Iris pigment epithelial cell (primary cell): ENCODE measurements around the gene ARGLU1.

Experiments
- DNase-seq: peaks from one replicate; pipeline ENCODE4 v3.0.0-alpha.2; 2011; ENCODE audit warnings: low read depth

Gene ARGLU1

DNA sequence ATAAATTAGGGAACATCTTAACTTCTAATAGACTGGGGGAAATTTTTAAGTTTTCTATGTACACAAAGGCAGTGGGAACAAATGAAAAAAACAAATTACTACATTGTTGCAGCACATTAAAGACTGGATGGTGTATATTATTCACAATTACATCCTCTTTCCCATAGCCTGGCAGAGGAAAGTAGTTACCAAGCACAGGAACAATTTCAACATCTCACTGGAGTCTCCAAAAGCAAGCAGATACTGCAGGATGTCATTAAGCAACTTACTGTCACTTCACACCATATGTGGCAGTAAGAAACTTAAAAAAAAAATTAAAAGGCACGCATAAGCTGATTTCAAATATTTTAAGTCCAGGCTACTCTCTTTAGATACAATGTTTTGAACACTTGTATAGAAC is 26.1 kb downstream of the ARGLU1 start:
- no peak for DNase-seq

DNA sequence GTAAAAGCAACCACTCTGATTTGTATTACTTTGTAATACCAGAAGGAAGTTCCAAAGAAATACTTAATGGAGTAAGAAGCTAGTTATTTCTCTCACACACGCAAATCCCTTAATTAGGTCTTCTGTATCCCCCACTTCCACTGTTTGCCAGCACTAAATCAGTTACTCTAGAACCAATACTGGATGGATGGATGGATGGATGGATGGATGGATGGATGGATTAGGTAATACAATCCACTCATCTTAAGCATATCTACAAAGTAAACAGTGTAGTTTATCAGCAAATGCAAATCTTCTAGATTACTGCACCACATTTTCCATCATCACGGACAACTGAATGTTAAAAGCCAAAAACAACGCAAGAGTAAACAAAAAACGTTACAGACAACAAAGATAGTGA is 27.3 kb downstream of the ARGLU1 start:
- DNase-seq: no peak

DNA sequence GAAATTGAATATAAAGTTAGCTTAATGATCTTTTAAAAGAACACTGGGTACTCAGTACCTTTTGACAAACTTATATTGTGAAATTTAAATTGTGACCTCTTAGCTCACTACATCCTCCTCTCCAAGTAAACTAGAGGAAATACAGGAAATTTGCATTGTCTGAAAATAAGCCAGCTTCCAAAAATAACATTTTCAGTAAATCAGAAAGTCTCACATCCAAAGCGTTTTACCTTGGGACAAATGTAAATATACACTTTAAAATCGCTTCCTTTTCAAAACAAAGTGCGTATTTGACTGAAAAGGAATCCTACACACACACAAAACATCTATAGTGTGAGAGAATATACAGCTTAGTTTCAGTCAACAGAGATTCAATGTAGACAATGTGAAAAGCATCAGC is 30.4 kb downstream of the ARGLU1 start:
- DNase-seq: no peak

DNA sequence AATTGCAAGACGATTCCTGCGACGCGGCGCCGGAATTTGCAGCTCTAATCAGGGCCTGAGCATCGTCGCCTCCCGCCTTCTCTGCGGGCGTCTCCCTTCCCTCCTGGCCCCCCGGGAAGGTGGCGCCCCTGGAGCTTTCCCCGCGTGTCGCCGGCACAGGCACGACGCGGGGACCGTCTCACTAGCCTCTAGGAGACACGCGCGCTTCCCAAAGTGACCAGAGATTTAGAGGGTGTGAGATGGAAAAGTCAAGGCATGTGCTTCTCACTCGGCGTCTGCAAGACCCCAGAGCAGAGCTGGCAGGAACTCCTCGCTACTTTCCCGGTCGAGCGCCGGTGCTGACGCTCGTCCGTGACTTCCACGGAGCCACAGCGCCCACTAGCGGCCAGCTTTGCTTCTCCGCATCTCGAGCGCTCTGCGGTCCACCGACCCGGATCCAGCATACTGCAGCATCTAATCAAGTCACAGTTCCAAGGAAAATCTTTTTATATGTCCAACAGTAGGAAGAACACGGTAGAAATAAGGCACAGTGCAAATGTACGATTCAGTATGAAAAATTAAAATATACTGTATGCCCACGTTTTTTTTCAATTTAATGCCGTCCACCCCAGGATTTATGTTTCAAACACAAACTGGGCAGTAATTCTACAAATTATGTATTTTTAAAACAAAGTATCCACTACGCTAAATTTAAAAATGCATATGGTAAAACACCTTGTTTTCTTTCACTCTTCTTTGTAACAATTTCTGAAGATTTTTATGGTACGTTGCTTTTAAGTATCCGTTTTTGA is 31.5 kb downstream of the ARGLU1 start:
- DNase-seq: peak; percentile 88

DNA sequence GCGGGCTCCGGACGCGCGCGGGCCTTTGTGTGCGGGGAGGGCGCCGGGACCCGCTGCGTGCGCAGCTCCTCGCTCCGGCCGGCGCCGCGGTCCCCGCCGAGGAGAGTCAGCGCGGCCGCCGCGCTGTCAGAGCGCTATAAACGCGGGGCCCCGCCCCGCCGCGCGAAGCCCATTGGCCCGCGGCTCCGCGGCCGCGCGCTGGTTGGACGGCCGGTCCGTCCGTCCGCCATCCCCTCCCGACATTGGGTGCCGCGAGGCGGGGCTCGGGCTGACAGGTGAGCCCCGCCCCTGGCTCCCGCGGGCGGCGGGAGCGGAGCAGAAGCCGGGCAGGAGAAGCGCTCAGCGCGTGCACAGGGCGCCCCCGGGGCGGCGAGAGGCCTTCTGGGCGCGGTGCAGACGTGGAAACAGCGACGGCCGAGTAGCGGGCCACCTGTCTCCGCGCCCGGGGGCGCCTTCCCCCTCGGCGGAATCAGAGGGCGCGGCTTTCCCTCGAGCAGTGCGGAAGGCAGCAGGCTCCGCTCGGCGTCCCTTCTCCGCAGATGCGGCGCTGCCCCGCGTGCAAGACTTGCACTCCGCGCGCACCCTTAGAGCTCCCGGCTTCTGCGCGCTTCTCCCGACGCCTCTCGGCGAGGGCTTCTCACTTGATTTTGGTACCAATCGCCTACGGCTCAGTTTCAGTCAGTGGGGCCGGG is 32.2 kb downstream of the ARGLU1 start, which contains the start of gene EFNB2:
EFNB2 (minus strand) TSS at position 111 of the 692 bp plus-strand sequence. CDS start 698 bp downstream, outside the sequence.
- peak; percentile 95 for DNase-seq

DNA sequence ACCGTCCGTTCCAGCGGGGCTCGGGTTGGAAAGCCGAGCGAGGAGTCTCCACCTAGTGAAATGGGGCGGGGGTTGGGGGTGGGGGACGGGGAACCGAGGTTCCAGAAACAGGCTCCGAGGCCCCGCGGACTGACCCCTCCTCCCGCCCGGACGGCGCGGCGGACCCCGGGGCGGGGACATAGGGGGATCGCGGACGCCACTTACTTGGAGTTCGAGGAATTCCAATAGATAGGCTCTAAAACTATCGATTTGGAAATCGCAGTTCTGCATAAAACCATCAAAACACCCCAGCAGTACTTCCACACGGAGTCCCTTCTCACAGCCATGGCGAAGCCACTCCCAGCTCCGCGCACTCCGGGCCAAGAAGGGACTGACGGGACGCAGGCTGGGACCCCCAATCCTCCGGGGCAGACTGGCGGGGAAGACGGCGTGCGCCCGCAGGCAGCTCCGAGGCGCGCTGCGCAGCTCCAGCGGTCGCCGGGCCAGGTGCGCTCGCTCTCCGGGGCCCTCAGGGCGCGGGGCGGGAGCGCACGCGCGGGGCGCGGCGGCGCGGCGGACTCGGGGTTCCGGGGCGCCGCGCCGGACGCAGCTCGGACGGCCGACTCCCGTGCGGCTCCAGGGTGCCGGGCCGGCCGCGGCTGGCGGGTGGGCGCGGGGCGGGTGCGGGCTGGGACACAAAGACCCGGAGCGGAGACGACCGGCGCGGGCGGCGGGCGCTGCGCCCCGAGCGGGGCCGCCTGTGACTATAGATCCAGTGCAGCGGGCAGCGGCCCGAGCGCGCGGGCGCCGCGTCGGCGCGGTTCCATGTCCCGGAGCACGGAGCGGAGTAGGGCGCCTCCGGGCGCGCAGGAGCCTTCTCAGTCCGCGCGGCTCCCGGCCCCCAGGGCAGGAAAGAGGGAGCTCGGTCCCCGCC is 33.0 kb downstream of the ARGLU1 start:
- peak; percentile 48 for DNase-seq

DNA sequence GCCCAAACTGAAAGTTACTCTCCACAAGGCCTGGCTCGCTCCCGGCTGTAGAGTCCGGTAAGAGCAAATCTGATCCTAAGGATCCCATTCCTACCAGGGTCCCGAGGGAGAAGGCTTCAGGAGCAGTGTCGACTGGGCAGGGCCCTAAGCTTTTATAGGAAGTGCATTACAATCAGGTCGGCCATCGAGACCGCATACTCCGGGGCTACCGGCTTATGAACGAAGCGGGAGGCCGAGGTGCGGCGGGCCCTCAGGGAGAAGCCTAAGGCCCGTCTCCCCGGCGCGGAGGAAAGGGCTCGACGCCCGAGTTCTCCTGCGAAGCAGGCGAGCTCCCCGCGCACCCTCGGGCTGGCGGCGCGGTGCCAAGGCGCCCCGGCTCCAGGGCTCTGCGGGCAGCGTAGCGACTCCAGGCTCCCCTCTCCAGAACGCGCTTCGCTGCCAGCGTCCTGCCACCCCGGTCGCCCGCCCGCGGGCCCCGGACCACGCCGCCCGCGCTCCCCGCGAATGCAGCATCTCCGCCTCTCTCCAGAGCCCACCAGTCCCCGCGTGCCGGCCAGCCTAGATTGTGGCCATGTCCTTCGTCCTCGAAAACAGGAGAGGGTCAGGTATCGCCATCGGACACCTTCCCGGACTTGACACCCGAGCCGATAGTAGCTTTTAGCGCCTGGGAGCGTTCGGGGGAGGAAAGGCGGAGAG is 33.8 kb downstream of the ARGLU1 start:
- peak; percentile 87 for DNase-seq

DNA sequence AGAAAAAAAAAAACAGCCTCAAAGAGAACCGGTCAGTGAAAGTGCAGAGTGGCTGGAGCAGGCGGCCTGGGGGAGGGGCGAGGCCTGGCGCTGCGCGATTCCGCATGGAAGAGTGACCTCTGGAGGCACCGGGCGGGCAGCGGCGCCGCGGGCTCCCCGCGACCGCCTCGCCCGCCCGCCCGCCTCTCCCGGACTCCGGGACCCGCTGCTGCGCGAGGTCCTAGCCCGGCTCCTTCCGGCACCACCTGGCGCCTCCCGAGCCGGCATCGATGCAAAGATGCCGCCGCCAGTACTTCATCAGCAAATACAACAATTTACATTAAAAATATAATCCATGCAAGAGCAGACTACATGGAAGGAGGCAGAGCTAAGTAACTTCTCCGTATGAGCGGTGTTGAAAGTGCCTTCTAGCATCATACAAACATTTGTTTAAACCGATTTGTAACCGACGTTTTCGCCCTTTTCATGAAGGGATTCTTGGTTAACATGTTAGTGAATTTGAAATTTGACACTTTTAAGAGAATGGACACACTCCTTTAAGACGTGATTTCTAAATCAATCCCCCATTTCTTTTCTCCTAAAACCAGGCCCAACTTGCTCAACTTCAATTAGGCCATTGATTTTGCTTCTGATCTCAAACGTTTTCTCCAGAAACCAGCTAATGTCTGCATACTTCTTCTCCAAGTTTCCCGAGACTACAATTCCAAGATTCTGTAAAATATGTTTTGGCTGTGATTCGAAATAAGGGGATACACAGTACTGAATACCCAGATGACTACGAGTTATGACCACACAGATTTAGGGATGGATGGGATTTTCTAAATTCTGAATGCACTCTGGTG is 34.6 kb downstream of the ARGLU1 start:
- peak; percentile 88 for DNase-seq

DNA sequence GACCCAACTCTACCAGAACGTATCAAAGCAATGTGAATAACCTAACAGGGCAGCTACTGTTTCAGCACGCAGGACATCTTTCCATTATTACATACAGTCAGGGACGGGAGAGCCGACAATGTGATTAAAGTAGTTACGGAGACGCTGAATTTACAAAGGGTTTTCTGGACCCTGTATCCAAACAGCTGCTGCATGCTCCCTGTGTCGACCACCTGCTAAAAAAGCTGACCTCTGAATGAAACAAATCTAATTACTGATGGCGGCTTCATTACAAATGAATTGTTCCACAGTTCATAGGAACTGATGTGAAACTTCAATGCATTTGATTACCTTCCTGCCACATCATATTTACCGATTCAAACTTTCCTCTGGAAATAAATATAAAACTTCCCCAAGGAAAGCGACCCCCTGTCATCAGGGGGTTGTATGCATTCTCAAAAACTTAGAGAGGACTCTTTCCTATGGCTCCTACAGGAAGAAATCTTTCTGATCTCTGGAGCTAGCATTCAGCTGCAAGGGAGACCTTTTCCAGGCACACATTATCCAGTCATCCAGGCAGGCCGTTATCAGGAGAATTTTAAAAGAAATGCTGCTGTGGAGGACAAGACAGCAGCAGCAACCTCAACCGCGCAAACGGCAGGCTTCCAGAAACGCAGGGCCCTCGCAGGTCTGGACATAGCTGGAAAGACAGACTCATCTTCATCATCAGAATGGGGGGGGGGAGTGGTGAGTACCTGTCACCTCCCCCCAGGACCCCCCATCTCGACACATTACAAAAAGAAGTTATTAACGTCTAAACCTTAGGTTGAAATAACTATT is 35.6 kb downstream of the ARGLU1 start:
- DNase-seq: peak; percentile 64

DNA sequence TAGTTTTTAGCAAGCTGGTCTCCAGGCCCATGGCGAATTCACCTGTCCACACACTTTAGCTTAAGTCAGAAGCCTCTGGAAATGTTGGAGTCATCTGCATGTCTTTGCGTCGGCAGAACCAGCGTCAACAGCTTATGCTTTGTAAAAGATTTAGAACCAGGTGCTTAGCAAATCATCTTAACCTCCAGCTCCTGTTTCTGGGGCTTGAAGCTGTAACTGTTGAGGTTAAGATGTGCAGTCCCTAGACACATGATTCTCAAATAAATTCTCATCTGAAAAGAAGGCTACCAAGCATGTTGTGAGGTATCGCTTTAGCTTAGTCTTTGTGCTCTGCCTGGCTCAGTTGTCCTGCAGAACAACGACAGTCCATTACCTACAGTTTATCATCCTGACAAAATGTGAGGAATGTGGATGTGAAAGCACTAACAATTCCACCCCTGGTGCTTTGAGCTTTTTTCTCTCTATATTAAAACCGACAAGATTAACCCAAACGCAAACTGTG is 36.9 kb downstream of the ARGLU1 start:
- peak; percentile 40 for DNase-seq

DNA sequence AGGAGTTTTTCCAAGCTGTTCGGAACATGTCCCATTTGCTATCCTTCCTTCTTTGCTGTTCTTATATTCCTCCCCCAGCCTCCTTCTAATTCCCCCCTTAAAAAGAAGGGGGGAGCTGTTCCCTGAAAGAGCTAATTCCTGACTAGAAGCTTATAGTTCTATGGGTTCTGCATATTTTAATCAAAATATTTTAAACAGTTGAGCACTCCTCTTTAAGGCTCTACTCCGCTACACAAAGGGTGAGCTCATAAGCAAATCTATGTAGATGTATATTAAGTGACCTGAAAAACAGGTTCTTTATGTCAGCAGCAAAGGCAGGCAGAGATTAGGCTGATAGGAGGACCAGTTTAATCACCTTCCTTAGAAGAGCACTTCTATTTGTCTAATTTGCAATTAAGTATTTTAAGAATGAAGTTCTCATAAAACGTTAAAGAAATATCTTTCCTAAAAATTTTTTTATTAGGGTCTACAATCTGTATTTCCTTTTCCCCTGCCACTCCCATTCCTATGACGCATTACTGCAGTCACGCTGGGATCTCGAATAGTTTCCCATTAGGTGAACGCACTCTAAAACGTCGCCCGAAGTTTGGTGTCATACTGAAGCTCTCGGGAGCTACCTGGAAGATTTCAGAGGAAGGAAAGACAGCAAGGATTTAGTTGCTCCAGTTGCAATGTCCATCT is 37.6 kb downstream of the ARGLU1 start:
- DNase-seq: no peak

DNA sequence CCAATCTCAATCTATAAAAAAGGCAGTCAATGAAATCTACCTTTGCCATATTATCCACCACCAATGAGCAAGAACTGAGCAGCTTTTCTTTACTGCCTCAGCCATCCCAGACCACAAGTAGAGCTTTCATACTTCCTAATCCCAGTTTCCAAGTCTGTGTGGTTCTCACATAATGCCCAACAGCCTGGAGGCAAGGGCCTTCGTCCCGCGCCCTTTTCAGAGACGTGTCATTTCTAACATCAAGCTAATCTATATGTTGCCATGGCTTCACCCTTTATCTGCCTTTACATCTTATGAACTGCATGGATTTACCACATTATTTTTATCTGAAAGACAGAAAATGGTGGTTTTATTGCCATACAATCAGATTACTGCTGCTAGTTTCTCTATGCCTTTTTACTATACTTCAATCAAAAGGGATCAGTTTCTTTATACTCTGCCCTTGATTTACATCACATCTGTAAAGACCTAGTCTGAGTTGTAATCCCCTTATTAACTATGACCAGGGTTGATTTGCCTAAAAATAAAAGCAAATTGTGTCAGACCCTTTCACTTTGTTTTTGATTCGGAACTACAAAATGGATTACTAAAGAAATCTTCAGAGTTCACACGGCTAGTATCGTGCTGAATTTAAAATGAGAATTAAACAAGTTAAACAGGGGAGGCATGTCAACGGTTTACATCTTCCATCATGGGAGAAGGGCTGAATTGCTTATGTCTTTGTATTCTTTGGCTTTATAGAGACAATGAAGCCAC is 38.3 kb downstream of the ARGLU1 start:
- no peak for DNase-seq

DNA sequence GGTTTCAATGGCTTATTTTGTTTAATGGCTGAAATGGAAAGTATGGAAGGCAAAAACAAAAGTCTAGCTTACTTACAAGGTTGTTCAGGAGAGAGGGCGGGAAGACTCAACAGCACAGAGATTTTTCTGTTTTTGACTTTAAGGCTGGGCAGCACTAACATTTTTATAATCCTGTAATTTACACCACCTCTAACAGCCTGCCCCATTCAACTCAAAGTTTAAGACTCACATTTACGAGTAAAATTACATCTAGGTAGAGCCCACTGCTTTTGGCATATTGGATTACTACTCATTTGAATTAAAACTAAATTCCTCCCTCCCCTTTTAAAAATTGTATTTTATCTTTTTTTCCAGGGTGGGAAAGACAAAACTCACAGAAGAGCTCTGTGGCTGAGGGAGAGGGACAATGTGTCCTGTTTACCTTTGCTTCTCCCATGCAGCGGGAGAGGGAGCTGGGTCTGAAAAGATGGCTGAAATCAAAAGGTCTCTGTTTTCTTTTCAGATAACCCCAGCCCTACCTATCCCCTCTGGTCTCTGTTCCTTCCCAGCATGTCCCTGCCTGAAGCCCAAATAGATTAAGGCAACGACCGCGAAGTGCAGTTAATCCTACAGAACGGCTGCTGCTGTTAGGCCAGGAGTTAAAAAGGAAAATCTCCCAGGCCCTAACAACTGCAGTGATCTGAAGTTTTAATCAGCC is 39.1 kb downstream of the ARGLU1 start:
- no peak for DNase-seq

DNA sequence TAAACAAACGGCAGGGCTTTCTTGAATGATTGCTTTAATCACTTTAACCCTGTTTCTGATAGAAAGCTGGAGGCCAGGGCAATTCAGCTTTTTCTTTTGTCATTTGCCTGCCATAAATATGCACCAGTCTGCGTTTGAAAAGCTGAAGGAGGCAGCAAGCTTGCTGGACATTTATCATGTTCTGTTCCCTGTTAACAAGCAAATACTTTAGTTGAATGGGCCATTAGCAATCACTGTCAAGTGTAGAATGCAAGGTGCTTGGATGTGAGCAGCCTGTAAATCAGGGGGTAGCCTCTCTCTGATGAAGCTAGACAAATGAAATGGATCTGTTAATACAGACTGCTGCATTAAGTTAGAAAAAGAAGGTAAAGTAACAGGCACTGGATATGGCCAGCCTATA is 40.1 kb downstream of the ARGLU1 start:
- no peak for DNase-seq

DNA sequence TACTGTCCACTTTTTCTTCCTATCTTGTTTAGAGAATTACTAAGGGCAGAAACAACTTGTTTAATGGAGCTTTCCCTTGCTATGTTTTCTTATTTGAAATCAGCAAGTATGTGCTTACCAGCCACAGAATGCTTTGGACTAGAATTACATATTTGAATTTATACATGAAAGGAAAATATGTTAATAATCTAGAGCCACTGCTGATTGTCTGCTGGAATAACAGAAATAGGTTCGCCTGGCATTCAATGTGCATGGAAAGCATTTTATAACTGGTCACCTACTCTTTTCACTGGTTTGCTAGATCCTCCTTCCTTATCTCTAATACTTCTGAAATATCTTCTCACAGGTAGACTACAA is 40.5 kb downstream of the ARGLU1 start:
- DNase-seq: no peak

DNA sequence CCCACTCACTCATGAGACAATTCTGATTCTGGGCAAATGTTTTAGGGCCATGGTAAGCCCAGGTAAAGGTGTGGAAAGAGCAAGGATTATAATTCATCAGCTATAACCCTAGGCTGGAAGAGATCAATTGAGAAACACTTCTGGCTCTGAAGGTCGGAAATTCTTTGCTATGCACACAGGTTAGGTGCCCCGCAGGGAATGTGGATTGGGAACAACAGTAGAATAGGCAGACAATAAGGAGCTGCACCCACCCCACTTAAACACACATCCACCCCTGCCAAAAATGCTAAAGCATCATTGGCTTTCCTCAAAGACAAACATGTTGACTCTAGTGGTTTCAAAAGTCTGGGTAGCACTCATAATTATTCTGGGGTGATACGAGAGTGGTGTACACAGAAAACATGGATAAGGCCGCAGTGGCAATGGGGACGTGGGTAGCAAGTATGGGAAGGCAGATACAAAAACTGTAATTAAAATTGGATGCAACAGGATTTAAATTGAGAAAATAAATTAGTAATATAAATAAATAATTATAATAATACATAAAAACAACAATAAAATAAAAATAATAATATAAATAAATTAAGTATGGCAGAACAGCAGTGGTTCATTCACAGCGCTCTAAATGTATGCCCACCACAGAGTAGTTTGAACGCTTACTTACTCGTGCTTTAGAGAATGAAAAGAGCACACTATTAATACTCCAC is 41.0 kb downstream of the ARGLU1 start:
- DNase-seq: no peak

DNA sequence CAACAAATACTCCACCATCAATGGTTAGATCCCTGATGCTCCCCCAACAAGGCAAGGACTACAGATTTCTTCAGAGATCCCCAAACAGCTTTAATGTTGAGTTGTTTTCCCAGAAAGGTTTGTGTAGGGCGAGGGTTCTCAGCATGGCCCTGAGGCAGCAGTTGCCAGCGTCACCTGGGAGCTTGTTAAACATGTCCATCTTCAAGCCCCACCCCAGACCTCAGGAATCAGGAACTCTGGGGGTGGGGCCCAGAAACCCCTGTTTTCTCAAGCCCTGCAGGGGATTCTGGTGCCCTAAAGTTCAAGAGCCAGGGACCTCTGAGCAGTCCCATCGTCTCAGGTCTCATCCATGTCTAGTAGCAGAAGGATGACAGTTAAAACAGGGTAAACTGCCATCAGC is 42.1 kb downstream of the ARGLU1 start:
- DNase-seq: no peak
